ES-I3 (cell line): ENCODE results near the gene PPFIBP1.
"Not testable (repeated sequence)": the region's sequence is repeated elsewhere in the genome, so short reads cannot be mapped to it uniquely, and the experiment has no call there.

Experiments
- H3K36me3 ChIP-seq: 2 replicates; pipeline ENCODE4 v1.6.1; 2013; ENCODE audit warnings: mild to moderate bottlenecking, low read length, control low read depth, moderate library complexity; ENCODE audit not compliant: insufficient read depth
- H3K4me1 ChIP-seq: 2 replicates; pipeline ENCODE4 v1.6.1; 2013; ENCODE audit warnings: mild to moderate bottlenecking, control low read depth, low read length; ENCODE audit not compliant: insufficient read depth
- H3K9ac ChIP-seq: 2 replicates; pipeline ENCODE4 v1.6.1; 2013; ENCODE audit warnings: low read depth, mild to moderate bottlenecking, low read length, moderate library complexity
- H3K9me3 ChIP-seq: 2 replicates; pipeline ENCODE4 v1.6.1; 2013; ENCODE audit warnings: mild to moderate bottlenecking, low read length, moderate library complexity; ENCODE audit not compliant: control insufficient read depth, insufficient read depth

PPFIBP1 gene

DNA sequence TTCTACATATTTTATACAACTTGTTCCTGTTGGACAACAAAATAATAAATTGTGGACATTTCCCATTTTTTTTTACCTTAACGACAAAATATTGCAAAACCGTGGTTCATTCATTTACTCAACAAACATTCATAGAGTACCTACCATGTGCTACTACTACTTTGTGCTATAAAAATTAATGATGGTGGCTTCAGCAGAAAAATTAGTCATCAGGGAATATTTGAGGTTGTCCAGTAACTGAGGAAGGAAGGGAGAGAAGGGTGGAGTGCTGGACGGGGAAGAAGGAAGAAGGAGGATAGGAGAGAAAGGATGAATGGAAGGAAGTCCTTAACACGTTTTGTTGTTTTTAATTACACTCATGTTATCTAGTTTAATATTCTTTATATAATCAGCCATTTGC is 53.7 kb downstream of the PPFIBP1 start:
- H3K9me3 ChIP-seq, result no peaks in the 10 kb centered on the region
- H3K36me3 ChIP-seq, result no peaks in the 10 kb centered on the region
- H3K4me1 ChIP-seq, result no peaks in the 10 kb centered on the region
- no peak overlapping the region for H3K9ac ChIP-seq

DNA sequence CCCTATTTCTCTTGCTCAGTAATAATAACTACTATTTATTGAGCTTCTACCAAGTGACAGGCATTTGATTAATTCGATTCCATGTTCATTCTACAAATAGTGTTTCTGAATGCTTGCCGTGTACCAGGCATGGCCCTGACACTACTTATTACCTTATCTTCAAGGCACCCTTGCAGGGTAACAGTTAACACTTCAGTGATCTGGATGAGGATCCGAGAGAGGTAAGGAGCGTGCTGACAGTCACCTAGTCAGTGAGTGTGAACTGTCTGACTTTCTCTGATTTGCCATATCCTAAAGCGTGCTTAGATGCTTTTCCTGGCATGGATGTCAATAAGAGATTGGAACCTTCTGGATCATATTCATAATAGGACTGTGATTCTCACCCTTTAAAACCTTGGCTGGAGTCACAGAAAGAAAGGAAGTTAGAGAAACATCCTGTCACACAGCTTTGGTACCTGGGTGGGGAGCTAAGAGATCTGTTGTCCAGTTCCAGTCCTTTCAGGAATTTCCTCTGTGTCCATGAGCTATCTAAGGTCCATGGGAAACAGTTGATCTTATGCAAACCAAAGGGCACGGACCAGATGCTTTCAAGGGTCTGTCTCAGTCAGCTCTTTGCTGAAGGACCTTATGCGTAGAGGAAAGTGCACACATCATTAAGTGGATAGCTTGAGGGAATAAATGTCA is 54.8 kb downstream of the PPFIBP1 start:
- Histone ChIP-seq H3K36me3 (no peaks in the 10 kb centered on the region), H3K9ac (no peak overlapping the region), H3K9me3 (no peaks in the 10 kb centered on the region), H3K4me1 (no peaks in the 10 kb centered on the region)

GRCh38 chr12:27580561-27581330 is 56.7 kb downstream of the PPFIBP1 start:
- no peaks in the 10 kb centered on the region for H3K36me3 ChIP-seq
- H3K9ac ChIP-seq, result no peak overlapping the region
- no peaks in the 10 kb centered on the region for H3K9me3 ChIP-seq
- H3K4me1 ChIP-seq, result no peaks in the 10 kb centered on the region

DNA sequence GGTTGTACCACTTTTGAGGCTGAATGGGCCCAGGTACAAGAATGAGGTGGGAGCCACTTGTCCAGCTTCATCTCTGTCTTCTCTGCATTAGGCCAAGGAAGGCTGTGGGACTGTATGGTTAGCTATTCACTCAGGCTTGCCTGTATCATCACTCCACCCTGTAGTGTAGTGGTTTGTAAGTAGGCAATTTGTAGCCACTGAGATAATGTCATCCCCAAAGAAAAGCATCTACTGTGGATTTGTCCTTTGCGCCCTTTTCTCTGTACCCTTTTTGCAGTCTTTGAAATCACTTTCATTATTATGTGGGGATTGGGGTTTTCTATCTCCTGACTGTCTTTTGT is 57.3 kb downstream of the PPFIBP1 start:
- H3K36me3 ChIP-seq, H3K4me1 ChIP-seq, H3K9me3 ChIP-seq, H3K9ac ChIP-seq: not testable (repeated sequence)

DNA sequence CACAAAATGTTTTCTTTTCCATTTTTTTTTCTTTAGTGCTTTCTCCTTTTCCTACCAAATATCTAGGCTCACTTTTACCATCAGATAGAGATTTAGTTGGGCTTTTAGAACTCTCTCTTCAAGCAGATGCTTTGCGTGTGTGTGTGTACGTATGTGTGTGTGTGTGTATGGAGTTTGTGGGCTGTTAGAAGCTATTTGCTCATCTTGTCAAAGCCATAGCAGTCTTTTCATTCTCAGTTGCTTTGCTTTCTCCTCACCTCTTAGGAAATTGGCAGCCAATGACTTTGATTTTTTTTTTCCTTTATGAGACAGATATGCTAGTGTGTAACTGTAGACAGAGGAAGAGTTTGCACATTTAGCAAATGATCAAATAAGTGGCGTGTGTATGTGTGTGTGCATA is 57.8 kb downstream of the PPFIBP1 start:
- not testable (repeated sequence) for H3K36me3 ChIP-seq, H3K4me1 ChIP-seq, H3K9ac ChIP-seq, H3K9me3 ChIP-seq

- not testable (repeated sequence) for H3K36me3 ChIP-seq, H3K9ac ChIP-seq, H3K4me1 ChIP-seq, H3K9me3 ChIP-seq
Observed at GRCh38 chr12:27582445-27582844, 58.4 kb downstream of the PPFIBP1 start.

- H3K9me3 ChIP-seq, result no peaks in the 10 kb centered on the region
- H3K36me3 ChIP-seq, result no peaks in the 10 kb centered on the region
- H3K9ac ChIP-seq, result no peak overlapping the region
Observed at GRCh38 chr12:27583057-27583797, 59.2 kb downstream of the PPFIBP1 start.

DNA sequence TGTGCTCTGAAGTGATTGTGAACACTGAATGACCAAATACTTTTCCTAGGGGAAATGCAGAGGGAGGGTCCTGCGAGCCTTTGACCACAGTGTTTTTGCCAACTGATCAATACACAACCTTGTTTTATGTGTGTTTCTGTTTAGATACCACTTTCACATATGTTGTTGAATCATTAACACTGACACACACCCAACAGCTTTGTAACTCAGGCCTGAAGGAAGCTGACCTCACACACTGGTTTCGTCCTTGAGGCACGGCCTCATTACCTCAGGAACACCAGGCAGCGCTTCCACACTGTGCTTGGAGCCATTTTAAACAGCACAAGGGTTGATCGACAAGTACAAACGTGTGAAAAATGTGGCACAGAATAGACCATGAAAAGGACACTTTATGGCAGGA is 60.0 kb downstream of the PPFIBP1 start:
- no peaks in the 10 kb centered on the region for H3K36me3 ChIP-seq
- H3K9ac ChIP-seq, result no peak overlapping the region
- H3K9me3 ChIP-seq, result no peaks in the 10 kb centered on the region
- no peaks in the 10 kb centered on the region for H3K4me1 ChIP-seq

More at GRCh38 chr12:27583057-27583797, 59.2 kb downstream of the PPFIBP1 start:
- H3K4me1 ChIP-seq, result no peaks in the 10 kb centered on the region

GRCh38 chr12:27585739-27586265 is 61.8 kb downstream of the PPFIBP1 start:
- Histone ChIP-seq H3K9ac (no peak overlapping the region), H3K36me3 (no peaks in the 10 kb centered on the region), H3K9me3 (no peaks in the 10 kb centered on the region), H3K4me1 (no peaks in the 10 kb centered on the region)

GRCh38 chr12:27588075-27588730 is 64.2 kb downstream of the PPFIBP1 start:
- not testable (repeated sequence) for H3K36me3 ChIP-seq

DNA sequence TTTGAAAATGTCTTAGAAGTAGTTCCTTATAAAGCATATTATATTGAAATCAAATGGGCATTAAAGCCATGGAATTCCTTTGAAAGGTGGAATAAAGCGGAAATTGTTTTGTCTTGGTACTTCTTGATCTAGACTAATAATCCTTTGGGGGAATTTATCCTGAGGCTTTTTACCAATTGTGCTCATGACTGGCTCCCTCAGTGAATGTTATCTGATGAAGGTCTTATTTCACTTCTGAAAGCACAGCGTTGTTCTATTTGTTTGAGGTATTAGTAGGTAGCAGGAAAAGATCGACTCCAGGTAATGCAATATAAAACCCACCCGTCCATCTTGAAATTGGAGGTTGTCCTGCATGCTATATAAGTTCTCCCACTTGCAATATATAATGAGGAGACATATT is 64.8 kb downstream of the PPFIBP1 start:
- Histone ChIP-seq H3K4me1 (no peaks in the 10 kb centered on the region), H3K9me3 (no peaks in the 10 kb centered on the region), H3K9ac (no peak overlapping the region), H3K36me3 (no peaks in the 10 kb centered on the region)

More at GRCh38 chr12:27588075-27588730, 64.2 kb downstream of the PPFIBP1 start:
- not testable (repeated sequence) for H3K4me1 ChIP-seq, H3K9ac ChIP-seq, H3K9me3 ChIP-seq

GRCh38 chr12:27589419-27589818 is 65.4 kb downstream of the PPFIBP1 start:
- no peaks in the 10 kb centered on the region for H3K36me3 ChIP-seq
- H3K9me3 ChIP-seq, result no peaks in the 10 kb centered on the region
- no peaks in the 10 kb centered on the region for H3K4me1 ChIP-seq
- no peak overlapping the region for H3K9ac ChIP-seq

GRCh38 chr12:27591698-27592097 is 67.7 kb downstream of the PPFIBP1 start:
- H3K9ac ChIP-seq, H3K4me1 ChIP-seq, H3K9me3 ChIP-seq, H3K36me3 ChIP-seq: not testable (repeated sequence)

DNA sequence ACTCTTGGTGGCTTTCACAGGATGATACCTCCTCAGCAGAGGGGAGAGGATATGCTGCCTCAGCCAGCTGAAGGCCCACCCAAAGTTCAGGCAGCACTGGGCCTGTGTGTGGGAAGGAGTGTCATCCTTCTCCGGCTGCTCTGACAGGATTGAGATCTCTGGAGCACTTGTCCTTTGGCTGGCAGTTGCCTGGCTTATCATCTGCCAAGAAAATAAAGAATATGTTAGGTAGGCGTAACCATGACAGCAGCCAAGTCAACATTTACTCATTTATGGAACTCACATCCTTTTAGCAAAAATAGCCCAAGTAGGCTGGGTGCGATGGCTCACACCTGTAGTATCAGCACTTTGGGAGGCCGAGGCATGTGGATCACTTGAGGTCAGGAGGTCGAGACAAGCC is 68.5 kb downstream of the PPFIBP1 start:
- no peak overlapping the region for H3K9ac ChIP-seq
- H3K9me3 ChIP-seq, result no peaks in the 10 kb centered on the region; the same call in 1 of the 2 replicates
- H3K36me3 ChIP-seq, result no peaks in the 10 kb centered on the region
- no peaks in the 10 kb centered on the region for H3K4me1 ChIP-seq
